NCI-H2107 treated with DMSO at 0.1 percent for 48 hours (cell line): Measurements from ENCODE around the gene C3orf70.

ENCODE experiments used
- DNase-seq: peaks from one replicate; lab custom pipeline; 2025; ENCODE audit not compliant: unreplicated experiment; lab: John Stamatoyannopoulos, UW

Gene C3orf70

GRCh38 chr3:185056908-185057307, 96.0 kb downstream of the C3orf70 start:
- DNase-seq: no peak

GRCh38 chr3:185052631-185053030, 100.2 kb downstream of the C3orf70 start:
- DNase-seq: no peak

- no peak for DNase-seq
These were observed 101.1 kb downstream of the C3orf70 start for GRCh38 chr3:185051801-185052200.

GRCh38 chr3:185049710-185050109, 103.2 kb downstream of the C3orf70 start:
- no peak for DNase-seq

- DNase-seq: no peak
These were observed 106.3 kb downstream of the C3orf70 start for GRCh38 chr3:185046603-185047002.

- DNase-seq: no peak
These were observed 106.7 kb downstream of the C3orf70 start for GRCh38 chr3:185046164-185046515.

- no peak for DNase-seq
These were observed 110.4 kb downstream of the C3orf70 start for GRCh38 chr3:185042312-185043050.

- no peak for DNase-seq
These were observed 111.3 kb downstream of the C3orf70 start for GRCh38 chr3:185041540-185041939.

- no peak for DNase-seq
These were observed 112.4 kb downstream of the C3orf70 start for GRCh38 chr3:185040425-185040824.

GRCh38 chr3:185037801-185038200, 115.1 kb downstream of the C3orf70 start:
- DNase-seq: no peak

GRCh38 chr3:185030951-185031350, 121.9 kb downstream of the C3orf70 start:
- no peak for DNase-seq

GRCh38 chr3:185030399-185030798, 122.5 kb downstream of the C3orf70 start:
- no peak for DNase-seq

- DNase-seq: no peak
These were observed 123.8 kb downstream of the C3orf70 start for GRCh38 chr3:185029086-185029485.

GRCh38 chr3:185028121-185028520, 124.7 kb downstream of the C3orf70 start:
- DNase-seq: no peak
